ENCODE measurements around the gene WSCD2.

Gene WSCD2

GRCh38 chr12:108254517-108255251 is 125.6 kb downstream of the WSCD2 start:
- no peak for DNase-seq (ENCODE audit: low read depth in 2 of 2)
- H3K4me3 ChIP-seq (replicated peaks in 1 of 2; ENCODE audit: low read depth in 2 of 2, low read length in 2 of 2) = no peak overlapping the region
- no peak for TF ChIP-seq CTCF (IDR thresholded peaks at IDR 0.05; ENCODE audit: low read depth, low read length)

GRCh38 chr12:108255252-108255602 is 126.1 kb downstream of the WSCD2 start:
- DNase-seq (ENCODE audit: low read depth in 2 of 2) = no peak
- no peak overlapping the region for H3K4me3 ChIP-seq (replicated peaks in 1 of 2; ENCODE audit: low read depth in 2 of 2, low read length in 2 of 2)
- no peak for TF ChIP-seq CTCF (IDR thresholded peaks at IDR 0.05; ENCODE audit: low read depth, low read length)

GRCh38 chr12:108257004-108257403 is 127.9 kb downstream of the WSCD2 start:
- H3K4me3 ChIP-seq (replicated peaks in 1 of 2; ENCODE audit: low read depth in 2 of 2, low read length in 2 of 2) = no peak overlapping the region
- no peak for DNase-seq (ENCODE audit: low read depth in 2 of 2)
- TF ChIP-seq CTCF (IDR thresholded peaks at IDR 0.05; ENCODE audit: low read depth, low read length) = no peak

GRCh38 chr12:108257610-108258106 is 128.6 kb downstream of the WSCD2 start:
- DNase-seq (ENCODE audit: low read depth in 2 of 2) = no peak
- TF ChIP-seq CTCF (IDR thresholded peaks at IDR 0.05; ENCODE audit: low read depth, low read length) = no peak
- H3K4me3 ChIP-seq (replicated peaks in 1 of 2; ENCODE audit: low read depth in 2 of 2, low read length in 2 of 2) = no peak overlapping the region

- no peak for DNase-seq (ENCODE audit: low read depth in 2 of 2)
- TF ChIP-seq CTCF (IDR thresholded peaks at IDR 0.05; ENCODE audit: low read depth, low read length) = no peak
- no peak overlapping the region for H3K4me3 ChIP-seq (replicated peaks in 1 of 2; ENCODE audit: low read depth in 2 of 2, low read length in 2 of 2)
These were observed 131.0 kb downstream of the WSCD2 start for GRCh38 chr12:108260039-108260438.

GRCh38 chr12:108260969-108261368 is 131.9 kb downstream of the WSCD2 start:
- no peak for TF ChIP-seq CTCF (IDR thresholded peaks at IDR 0.05; ENCODE audit: low read depth, low read length)
- no peak overlapping the region for H3K4me3 ChIP-seq (replicated peaks in 1 of 2; ENCODE audit: low read depth in 2 of 2, low read length in 2 of 2)
- no peak for DNase-seq (ENCODE audit: low read depth in 2 of 2)

GRCh38 chr12:108265505-108265904 is 136.4 kb downstream of the WSCD2 start:
- TF ChIP-seq CTCF (IDR thresholded peaks at IDR 0.05; ENCODE audit: low read depth, low read length) = no peak
- no peak for DNase-seq (ENCODE audit: low read depth in 2 of 2)
- no peak overlapping the region for H3K4me3 ChIP-seq (replicated peaks in 1 of 2; ENCODE audit: low read depth in 2 of 2, low read length in 2 of 2)
